Fibroblast of pulmonary artery (primary cell): Measurements from ENCODE around the gene LDLR.
A peak's percentile ranks its signal among the peaks of the same experiment; 100 is the strongest.
"Not testable (repeated sequence)": the region's sequence is repeated elsewhere in the genome, so short reads cannot be mapped to it uniquely, and the experiment has no call there.

Source experiments
- DNase-seq: peaks from one replicate; pipeline ENCODE4 v3.0.0-alpha.2; 2010; ENCODE audit warnings: low read depth
- H3K4me3 ChIP-seq: replicated peaks from 2 replicates; pipeline ENCODE4 v1.5.1; 2011; ENCODE audit warnings: low read depth, mild to moderate bottlenecking, control low read depth, low read length, moderate library complexity
- TF ChIP-seq, protein P1 (sequence below): IDR thresholded peaks from 2 replicates; pipeline ENCODE4 v1.5.1; 2011; ENCODE audit warnings: mild to moderate bottlenecking, control low read depth, low read length, inconsistent platforms; ENCODE audit errors: missing control alignments

LDLR gene

GRCh38 chr19:11069561-11069960 is 19.7 kb upstream of the LDLR start:
- peak; percentile 4 for DNase-seq
- TF ChIP-seq, protein P1, sequence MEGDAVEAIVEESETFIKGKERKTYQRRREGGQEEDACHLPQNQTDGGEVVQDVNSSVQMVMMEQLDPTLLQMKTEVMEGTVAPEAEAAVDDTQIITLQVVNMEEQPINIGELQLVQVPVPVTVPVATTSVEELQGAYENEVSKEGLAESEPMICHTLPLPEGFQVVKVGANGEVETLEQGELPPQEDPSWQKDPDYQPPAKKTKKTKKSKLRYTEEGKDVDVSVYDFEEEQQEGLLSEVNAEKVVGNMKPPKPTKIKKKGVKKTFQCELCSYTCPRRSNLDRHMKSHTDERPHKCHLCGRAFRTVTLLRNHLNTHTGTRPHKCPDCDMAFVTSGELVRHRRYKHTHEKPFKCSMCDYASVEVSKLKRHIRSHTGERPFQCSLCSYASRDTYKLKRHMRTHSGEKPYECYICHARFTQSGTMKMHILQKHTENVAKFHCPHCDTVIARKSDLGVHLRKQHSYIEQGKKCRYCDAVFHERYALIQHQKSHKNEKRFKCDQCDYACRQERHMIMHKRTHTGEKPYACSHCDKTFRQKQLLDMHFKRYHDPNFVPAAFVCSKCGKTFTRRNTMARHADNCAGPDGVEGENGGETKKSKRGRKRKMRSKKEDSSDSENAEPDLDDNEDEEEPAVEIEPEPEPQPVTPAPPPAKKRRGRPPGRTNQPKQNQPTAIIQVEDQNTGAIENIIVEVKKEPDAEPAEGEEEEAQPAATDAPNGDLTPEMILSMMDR = no peak
- H3K4me3 ChIP-seq = no peak overlapping the region

GRCh38 chr19:11070123-11070522 is 19.1 kb upstream of the LDLR start:
- no peak for DNase-seq
- TF ChIP-seq, protein P1 = no peak
- no peak overlapping the region for H3K4me3 ChIP-seq

DNA sequence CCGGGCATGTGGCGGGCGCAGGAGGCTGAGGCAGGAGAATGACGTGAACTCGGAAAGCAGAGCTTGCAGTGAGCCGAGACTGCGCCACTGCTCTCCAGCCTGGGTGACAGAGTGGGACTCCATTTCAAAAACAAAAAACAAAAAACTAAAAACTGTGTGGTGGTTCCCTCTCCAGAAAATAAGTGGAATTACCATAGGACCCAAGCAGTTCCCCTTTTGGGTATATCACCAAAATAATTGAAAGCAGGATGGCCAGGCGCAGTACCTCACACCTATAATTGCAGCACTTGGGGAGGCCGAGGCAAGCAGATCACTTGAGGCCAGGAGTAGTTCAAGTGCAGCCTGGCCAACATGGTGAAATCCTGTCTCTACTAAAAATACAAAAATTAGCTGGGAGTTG is 15.7 kb upstream of the LDLR start:
- H3K4me3 ChIP-seq = no peak overlapping the region
- no peak for DNase-seq
- TF ChIP-seq, protein P1 = no peak

DNA sequence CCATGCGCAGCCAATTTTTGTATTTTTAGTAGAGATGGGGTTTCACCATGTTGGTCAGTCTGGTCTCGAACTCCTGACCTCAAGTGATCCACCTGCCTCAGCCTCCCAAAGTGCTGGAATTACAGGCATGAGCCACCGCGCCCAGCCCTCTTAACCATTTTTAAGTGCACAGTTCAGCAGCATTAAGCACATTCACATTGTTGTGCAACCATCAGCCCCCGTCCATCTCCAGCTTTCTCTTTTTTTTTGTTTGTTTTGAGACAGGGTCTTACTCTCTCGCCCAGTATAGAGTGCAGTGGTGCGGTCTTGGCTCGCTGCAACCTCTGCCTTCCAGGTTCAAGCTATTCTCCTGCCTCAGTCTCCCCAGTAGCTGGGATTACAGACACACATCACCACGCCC is 12.5 kb upstream of the LDLR start:
- H3K4me3 ChIP-seq, DNase-seq: not testable (repeated sequence)

- no peak overlapping the region for H3K4me3 ChIP-seq
- TF ChIP-seq, protein P1 = no peak
- no peak for DNase-seq
These were observed 10.4 kb upstream of the LDLR start for GRCh38 chr19:11078893-11079292.

DNA sequence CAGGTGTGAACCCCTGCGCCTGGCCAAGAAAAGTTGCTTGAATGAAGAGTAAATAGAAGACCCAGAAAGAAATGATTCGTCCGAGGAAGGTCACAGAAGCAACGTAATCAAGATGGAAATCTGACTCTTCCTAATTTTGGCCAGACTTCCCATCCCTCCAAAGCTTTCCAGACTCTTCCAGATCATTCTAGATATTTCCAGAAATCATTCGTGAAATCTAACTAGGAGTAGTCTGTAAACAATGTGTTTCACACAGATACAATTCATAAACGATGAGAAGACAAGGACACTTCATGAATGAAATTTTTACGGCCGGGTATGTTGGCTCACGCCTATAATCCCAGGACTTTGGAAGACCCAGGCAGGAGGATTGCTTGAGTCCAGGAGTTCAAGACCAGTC is 9.3 kb upstream of the LDLR start:
- no peak for DNase-seq
- TF ChIP-seq, protein P1 = no peak
- H3K4me3 ChIP-seq = no peak overlapping the region

GRCh38 chr19:11087870-11088505 is 1.3 kb upstream of the LDLR start:
- DNase-seq = no peak
- TF ChIP-seq, protein P1 = no peak
- peak overlapping the region; percentile 97 for H3K4me3 ChIP-seq
